Brain microvascular endothelial cell (primary cell): ENCODE measurements around the gene NXPE2.

ENCODE experiments used
- DNase-seq: peaks from one replicate; pipeline ENCODE4 v3.0.0-alpha.2; 2020
- H3K27ac ChIP-seq: fragments of 250-450 bp; sonication (Bioruptor Pico); 2 replicates; pipeline ENCODE4 v1.5.1; 2020; ENCODE audit warnings: mild to moderate bottlenecking, moderate library complexity
- H3K27me3 ChIP-seq: fragments of 250-450 bp; sonication (Bioruptor Pico); replicated peaks from 2 replicates; pipeline ENCODE4 v1.5.1; 2020; ENCODE audit warnings: mild to moderate bottlenecking
- H3K36me3 ChIP-seq: fragments of 250-450 bp; sonication (Bioruptor Pico); replicated peaks from 2 replicates; pipeline ENCODE4 v1.5.1; 2020; ENCODE audit warnings: mild to moderate bottlenecking
- H3K4me3 ChIP-seq: 2 replicates; pipeline ENCODE4 v1.5.1; 2011; ENCODE audit warnings: low read depth, mild to moderate bottlenecking, control low read depth, low read length, moderate library complexity
- CTCF ChIP-seq: IDR thresholded peaks from 2 replicates; pipeline ENCODE4 v1.5.1; 2011; ENCODE audit warnings: low read depth, mild to moderate bottlenecking, moderate library complexity, low read length, control low read depth, inconsistent platforms; ENCODE audit errors: missing control alignments
- in situ Hi-C: cut with HindIII; loops from 2 replicates; pipeline ENCODE4 v1.10.0; 2017; ENCODE audit warnings: low sequenced_read_pairs, low pct_ligation_motif_present

NXPE2 gene

GRCh38 chr11:114684636-114685035, 6.3 kb downstream of the NXPE2 start:
- in situ Hi-C loops = no loop called here
- H3K27ac ChIP-seq = no peak overlapping the region
- H3K4me3 ChIP-seq = no peak overlapping the region
- DNase-seq = no peak
- H3K27me3 ChIP-seq = no peaks in the 10 kb centered on the region
- TF ChIP-seq CTCF = no peak
- H3K36me3 ChIP-seq = no peaks in the 10 kb centered on the region

- Histone ChIP-seq H3K27ac (no peak overlapping the region), H3K4me3 (no peak overlapping the region), H3K36me3 (no peaks in the 10 kb centered on the region), H3K27me3 (no peaks in the 10 kb centered on the region)
- no peak for DNase-seq
- no peak for TF ChIP-seq CTCF
- in situ Hi-C loops = no loop called here
These were observed 6.8 kb downstream of the NXPE2 start for GRCh38 chr11:114685097-114685496.

GRCh38 chr11:114705280-114706024, 27.1 kb downstream of the NXPE2 start:
- in situ Hi-C loops = no loop called here

GRCh38 chr11:114709960-114710359, 31.6 kb downstream of the NXPE2 start:
- Histone ChIP-seq H3K27me3 (no peaks in the 10 kb centered on the region), H3K27ac (no peak overlapping the region), H3K4me3 (no peak overlapping the region), H3K36me3 (no peaks in the 10 kb centered on the region)
- in situ Hi-C loops = no loop called here
- no peak for TF ChIP-seq CTCF
- DNase-seq = no peak

More at GRCh38 chr11:114705280-114706024, 27.1 kb downstream of the NXPE2 start:
- no peak overlapping the region for H3K4me3 ChIP-seq
- TF ChIP-seq CTCF = no peak
- no peaks in the 10 kb centered on the region for H3K36me3 ChIP-seq
- H3K27ac ChIP-seq = no peak overlapping the region
- DNase-seq = no peak
- no peaks in the 10 kb centered on the region for H3K27me3 ChIP-seq

- in situ Hi-C loops = no loop called here
- Histone ChIP-seq H3K27ac (no peak overlapping the region), H3K4me3 (no peak overlapping the region), H3K27me3 (no peaks in the 10 kb centered on the region), H3K36me3 (no peaks in the 10 kb centered on the region)
- no peak for DNase-seq
- no peak for TF ChIP-seq CTCF
These were observed 35.4 kb downstream of the NXPE2 start for GRCh38 chr11:114713756-114714155.

GRCh38 chr11:114719562-114719961, 41.2 kb downstream of the NXPE2 start:
- no peak for TF ChIP-seq CTCF

More at GRCh38 chr11:114719562-114719961, 41.2 kb downstream of the NXPE2 start:
- Histone ChIP-seq H3K27me3 (no peaks in the 10 kb centered on the region), H3K4me3 (no peak overlapping the region), H3K36me3 (no peaks in the 10 kb centered on the region), H3K27ac (no peak overlapping the region)
- no peak for DNase-seq
- in situ Hi-C loops = no loop called here
